ENCODE measurements around the gene ATP4B.

ATP4B gene

DNA sequence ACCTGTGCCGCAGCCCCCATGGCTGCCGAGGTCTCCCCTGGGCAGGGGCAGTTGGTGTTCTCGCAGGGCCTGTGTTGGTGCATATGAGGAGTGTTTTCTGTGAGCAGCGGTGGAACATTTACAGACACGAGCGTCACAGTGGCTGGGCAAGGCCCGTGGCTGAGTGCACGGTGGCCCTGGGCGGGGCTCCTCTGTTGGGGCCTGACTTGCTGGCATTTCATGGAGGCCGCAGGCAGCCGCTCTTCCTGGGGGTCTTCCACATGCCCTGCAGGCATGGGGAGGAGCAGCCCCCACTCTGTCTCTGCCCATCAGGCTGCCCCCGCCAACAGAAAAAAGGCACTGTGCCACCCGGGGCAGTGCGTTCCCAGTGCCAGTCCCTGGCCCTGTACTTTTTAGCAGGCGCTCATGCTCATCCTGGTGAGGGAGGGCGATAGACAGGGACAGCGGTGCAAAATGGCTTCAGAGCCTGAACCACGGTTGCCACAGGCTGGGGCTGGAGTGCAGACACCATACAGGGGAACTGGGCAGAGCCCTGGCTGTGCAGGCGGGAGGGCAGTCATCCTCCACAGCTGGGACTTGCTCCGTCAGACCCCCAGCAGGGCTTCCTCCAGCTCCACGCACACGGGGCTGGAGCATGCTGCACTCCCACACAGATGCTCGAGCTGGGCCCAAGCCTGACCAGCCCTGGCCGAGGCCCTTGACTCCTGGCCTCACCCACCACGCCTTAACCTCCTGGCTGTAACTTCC lies 49.9 kb downstream of the ATP4B start:
- DNase-seq (ENCODE audit: low read depth in 2 of 2), result no peak

DNA sequence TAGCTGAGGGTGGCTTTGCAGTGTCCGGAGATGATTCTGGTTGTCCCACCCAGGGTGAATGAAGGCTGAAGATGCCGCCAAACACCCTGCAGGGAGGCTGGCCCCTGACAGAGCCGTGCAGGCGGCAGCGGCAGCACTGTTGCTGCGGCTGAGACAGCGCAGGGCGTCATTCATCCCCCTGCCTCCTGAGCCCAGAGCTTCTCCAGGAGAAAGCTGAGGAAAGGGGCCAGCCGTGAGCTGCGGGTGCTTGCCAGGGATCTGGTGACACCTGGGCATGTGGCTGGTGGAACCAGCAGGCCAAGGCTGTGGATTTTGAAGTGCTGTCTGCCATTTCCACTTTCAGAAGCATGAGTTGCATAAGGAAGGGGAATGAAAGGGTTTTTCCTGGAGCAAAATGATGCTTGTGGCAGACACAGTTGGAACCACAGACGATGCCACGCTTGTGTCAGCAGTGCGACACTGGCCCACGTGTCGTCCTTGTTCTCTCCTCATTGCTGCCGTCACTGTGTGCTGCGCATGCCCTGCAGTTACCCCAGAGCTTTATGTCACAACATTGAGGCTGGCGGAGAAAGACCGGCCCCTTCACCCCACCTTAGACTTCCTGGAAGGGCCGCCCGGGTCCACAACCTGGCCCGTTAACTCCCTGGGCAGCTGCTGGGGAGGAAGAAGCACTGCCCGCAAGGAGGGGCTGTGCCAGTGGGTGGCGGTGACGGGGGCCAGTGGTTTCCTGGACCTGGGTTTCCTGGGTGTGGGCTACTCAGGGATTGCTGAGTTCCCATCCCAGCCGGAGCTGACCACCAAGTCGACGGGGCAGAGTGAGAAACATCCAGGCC lies 50.7 kb downstream of the ATP4B start:
- DNase-seq (ENCODE audit: low read depth in 2 of 2), result no peak

DNA sequence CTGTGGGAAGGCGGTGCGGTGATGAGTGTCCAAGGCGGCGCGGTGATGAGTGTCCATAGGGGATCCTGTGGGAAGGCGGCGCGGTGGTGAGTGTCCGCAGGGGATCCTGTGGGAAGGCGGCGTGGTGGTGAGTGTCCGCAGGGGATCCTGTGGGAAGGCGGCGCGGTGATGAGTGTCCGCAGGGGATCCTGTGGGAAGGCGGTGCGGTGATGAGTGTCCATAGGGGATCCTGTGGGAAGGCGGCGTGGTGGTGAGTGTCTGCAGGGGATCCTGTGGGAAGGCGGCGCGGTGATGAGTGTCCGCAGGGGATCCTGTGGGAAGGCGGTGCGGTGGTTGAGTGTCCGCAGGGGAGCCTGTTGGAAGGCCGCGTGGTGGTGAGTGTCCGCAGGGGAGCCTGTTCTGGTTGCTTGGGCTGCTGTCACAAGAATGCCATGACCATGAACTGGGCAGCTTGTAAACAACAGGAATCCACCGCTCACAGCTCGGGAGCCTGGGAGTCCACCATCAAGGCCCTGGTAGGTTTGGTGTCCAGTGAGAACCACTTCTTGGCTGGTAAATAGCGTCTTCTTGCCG lies 52.0 kb downstream of the ATP4B start:
- DNase-seq (ENCODE audit: low read depth in 2 of 2), result no peak

DNA sequence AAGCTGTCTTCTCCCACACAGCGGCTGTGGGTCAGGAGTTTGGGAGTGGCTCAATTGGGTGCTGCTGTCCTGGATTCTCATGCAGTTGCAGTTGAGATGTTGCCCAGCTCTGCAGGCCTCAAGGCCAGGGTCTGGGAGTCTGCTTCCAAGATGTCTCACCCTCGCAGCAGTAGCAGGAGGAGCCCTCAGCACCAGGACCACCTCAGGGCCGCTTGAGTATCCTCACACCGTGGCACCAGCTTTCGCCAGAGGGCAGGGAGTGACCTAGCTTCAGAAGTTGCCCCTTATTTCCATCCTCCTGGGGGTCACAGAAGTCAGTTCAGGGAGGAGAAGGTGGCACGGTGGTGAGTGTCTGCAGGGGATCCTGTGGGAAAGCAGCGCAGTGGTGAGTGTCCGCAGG lies 52.5 kb downstream of the ATP4B start:
- DNase-seq (ENCODE audit: low read depth in 2 of 2), result no peak

DNA sequence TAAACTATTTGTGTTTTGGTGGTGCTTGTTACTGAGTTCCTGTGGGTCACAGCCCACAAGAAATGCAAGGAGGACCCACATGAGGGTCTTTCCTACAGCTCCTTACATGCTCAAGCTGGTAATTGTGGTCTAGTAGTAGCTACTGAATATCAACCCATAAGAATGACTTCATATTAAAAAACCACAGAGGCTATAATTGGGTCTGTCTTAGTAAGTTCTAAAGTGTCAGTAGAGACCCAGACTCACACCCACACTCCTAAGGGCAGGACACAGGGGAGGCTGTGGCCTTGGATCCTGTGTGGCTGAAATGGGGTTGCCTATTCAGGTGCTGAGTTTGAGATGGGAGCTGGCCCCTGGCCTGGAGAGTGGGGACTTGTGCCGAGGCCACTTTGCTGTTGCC lies 53.8 kb downstream of the ATP4B start:
- DNase-seq (ENCODE audit: low read depth in 2 of 2), result no peak

DNA sequence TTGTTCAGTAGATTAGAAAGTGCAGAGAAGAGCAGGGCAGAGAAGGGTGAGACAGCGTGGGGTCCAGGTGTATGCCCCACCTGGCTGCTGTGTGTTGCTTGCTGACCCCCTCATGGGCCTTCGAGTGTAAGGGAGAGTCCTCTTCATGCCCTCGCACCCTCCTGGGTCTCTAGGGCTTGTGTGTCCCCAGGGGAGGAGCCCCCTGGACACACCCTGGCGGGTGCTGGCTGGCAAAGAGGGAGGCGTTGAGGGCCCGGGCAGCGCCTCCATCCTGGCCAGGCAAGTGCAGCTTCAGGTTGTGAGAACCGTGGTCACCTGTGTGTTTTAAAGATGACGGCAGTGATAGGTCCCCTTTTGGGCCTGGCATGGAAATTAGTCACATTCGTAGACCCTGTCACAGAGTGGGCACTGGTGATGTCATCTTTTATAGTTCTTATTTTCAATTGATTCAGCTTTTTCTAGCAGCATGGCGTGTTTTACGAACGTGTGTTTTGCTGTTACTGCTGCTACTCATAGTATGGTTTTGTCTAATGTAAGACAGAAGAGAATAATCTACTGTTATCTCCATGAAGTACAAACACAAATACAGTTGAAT lies 54.8 kb downstream of the ATP4B start:
- DNase-seq (ENCODE audit: low read depth in 2 of 2), result no peak

DNA sequence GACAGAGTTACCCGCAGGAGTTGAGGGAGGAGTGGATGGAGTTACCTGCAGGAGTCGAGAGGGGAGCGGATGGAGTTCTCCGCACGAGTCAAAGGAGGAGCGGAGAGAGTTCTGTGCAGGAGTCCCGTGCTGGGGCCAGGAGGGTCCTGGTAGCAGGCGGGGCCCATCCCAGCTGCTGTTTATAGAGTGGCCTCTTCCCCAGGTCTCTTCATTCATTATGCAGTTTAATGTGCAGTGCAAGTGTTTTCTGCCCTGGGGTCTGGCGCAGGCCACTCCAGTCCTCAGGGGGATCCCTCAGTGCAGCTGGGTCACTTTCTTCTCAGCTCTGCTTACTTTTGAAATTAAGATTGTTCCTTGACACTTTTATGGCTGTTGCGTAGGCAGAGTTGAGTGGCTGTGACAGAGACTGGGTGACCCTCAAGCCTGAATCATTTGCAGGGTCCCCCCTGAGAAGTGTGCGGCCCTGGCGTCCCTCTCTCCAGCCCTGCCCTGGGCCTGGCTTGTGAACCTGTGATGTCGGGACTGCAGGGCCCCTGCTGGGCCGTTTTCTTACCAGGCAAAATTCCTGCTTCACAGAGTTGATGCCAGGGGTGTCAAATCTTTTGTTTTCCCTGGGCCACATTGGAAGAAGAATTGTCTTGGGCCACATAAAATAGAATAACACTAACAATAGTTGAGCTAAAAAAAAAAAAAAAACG lies 55.6 kb downstream of the ATP4B start:
- no peak for DNase-seq (ENCODE audit: low read depth in 2 of 2)

DNA sequence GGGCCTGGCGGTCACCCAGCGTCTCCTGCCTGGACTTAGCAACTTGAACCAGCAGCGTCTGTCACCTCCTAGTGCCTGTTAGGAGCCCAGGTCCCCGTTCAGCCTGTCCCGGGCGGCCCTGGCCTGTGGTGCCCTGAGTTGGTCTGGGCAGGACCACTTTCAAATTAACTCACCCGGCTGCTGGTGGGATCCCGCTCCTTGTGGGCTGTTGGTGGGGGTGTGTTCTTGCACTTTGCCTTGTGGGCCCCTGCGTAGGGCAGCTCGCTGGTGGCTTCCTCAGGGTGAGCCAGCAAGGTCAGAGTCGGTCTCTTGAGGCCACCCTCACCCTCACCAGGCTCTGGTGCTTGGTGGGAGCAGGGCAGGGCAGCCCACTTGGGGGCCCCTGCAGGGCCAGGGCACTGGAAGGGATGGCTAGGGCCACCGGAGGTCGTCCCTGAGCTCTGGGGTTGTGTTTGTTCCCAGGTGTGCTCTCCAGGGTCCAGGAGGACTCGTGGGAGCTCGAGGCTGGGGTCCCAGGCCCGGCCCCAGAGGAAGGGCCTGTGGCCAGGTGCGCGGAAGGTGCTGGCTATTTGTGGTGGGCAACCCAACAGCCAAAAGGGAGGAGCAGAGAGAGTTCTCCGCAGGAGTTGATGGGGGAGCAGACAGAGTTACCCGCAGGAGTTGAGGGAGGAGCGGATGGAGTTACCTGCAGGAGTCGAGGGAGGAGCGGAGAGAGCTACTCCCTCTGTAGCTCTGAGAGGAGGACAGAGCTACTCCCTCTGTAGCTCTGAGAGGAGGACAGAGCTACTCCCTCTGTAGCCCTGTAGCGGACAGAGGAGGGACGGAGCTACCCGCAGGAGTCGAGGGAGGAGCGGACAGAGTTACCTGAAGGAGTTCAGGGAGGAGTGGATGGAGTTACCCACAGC lies 56.6 kb downstream of the ATP4B start:
- DNase-seq (ENCODE audit: low read depth in 2 of 2), result no peak

DNA sequence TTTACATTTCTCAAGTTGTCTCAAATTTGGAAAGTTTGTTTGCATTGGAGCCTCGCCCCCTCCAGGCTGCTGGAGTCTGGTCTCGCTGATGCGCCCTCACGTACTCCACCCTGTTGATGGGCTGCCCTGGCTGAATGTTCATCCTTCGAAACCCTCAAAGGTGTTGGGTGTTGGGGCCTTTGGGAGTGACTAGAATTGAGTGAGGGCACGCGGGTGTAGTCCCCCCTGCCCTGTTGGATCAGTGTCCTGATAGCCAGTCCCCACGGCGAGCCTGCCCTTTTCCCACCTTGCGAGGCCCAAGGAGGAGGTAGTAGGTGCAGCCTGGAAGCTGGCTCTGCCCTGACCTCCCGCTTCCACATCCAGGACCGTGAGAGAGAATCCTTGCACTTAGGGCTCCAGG lies 58.6 kb downstream of the ATP4B start:
- DNase-seq (ENCODE audit: low read depth in 2 of 2), result no peak
